Activated naive CD8-positive, alpha-beta T cell treated with anti-CD3 and anti-CD28 coated beads for 36 hours (primary cell): Measurements from ENCODE around the gene SLC25A33. TPM values are rescaled to one million over a fixed set of nuclear protein-coding genes. Genes with fewer than 3 reads are reported as not detected.
"Not testable (repeated sequence)": the region's sequence is repeated elsewhere in the genome, so short reads cannot be mapped to it uniquely, and the experiment has no call there.

Experiments
- DNase-seq: peaks from one replicate; pipeline ENCODE4 v3.0.0; 2021
- H3K27ac Mint-ChIP-seq: one replicate; pipeline ENCODE4 v1.8.0; 2022; ENCODE audit warnings: mild to moderate bottlenecking, moderate library complexity, mixed read lengths
- H3K27me3 Mint-ChIP-seq: one replicate; pipeline ENCODE4 v1.8.0; 2022; ENCODE audit warnings: mild to moderate bottlenecking, mixed read lengths
- H3K36me3 Mint-ChIP-seq: one replicate; pipeline ENCODE4 v1.8.0; 2021; ENCODE audit warnings: mild to moderate bottlenecking, mixed read lengths
- H3K4me1 Mint-ChIP-seq: one replicate; pipeline ENCODE4 v1.8.0; 2021; ENCODE audit warnings: mixed read lengths
- H3K4me3 Mint-ChIP-seq: one replicate; pipeline ENCODE4 v1.8.0; 2022; ENCODE audit warnings: mild to moderate bottlenecking, moderate library complexity, mixed read lengths
- H3K9me3 Mint-ChIP-seq: one replicate; pipeline ENCODE4 v1.8.0; 2022; ENCODE audit warnings: mixed read lengths
- total RNA-seq, 2 experiments: library from RNA; stranded (reverse); gene quantifications; one replicate each; pipeline ENCODE4 v1.2.3, GENCODE V29; 2021

SLC25A33 gene, protein sequence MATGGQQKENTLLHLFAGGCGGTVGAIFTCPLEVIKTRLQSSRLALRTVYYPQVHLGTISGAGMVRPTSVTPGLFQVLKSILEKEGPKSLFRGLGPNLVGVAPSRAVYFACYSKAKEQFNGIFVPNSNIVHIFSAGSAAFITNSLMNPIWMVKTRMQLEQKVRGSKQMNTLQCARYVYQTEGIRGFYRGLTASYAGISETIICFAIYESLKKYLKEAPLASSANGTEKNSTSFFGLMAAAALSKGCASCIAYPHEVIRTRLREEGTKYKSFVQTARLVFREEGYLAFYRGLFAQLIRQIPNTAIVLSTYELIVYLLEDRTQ
- 10 to 100 TPM; 11.1 to 13.2 TPM for total RNA-seq

DNA sequence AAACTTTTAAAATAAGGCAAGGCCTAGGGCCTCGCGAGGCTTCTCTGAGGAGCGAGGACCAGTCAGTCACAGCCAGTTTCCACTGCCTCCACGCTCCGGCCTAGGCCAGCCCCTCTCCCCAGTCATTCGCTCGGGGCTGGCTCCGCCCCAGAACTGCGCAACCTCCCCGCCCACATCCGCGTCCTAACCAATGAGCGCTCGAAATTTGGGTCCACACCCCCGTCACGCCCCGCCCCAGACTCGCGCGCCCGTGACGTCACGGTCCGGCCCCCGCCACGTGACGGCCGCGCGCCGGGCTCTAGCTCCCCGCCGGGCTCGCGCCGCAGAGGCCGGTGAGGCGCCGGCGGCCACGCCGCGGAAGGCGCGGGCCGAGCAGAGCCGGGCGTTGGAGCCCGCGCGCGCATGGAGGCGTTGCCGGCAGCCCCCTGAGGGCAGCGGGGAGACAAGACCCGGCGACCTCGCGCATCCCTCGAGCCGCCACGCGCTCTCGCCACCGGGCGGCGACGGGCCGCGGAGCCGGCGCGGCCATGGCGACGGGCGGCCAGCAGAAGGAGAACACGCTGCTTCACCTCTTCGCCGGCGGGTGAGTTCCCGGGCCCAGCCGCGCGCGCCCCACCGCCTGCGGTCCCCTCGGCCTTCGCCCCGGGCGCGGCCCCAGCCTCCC is at the start of gene SLC25A33:
Gene SLC25A33 (plus strand): TSS at position 301 of the 664 bp plus-strand sequence. CDS start 227 bp downstream, at position 528.
- Mint-ChIP-seq H3K4me3 (peak within 1 kb of the TSS; percentile 93), H3K27me3 (no peaks in the 10 kb centered on the region), H3K9me3 (no peaks in the 10 kb centered on the region), H3K27ac (peak within 1 kb of the TSS; percentile 83), H3K36me3 (peaks cover 15% of the 10 kb centered on the region), H3K4me1 (peaks cover 29% of the 10 kb centered on the region)
- DNase-seq, result peak; percentile 98

DNA sequence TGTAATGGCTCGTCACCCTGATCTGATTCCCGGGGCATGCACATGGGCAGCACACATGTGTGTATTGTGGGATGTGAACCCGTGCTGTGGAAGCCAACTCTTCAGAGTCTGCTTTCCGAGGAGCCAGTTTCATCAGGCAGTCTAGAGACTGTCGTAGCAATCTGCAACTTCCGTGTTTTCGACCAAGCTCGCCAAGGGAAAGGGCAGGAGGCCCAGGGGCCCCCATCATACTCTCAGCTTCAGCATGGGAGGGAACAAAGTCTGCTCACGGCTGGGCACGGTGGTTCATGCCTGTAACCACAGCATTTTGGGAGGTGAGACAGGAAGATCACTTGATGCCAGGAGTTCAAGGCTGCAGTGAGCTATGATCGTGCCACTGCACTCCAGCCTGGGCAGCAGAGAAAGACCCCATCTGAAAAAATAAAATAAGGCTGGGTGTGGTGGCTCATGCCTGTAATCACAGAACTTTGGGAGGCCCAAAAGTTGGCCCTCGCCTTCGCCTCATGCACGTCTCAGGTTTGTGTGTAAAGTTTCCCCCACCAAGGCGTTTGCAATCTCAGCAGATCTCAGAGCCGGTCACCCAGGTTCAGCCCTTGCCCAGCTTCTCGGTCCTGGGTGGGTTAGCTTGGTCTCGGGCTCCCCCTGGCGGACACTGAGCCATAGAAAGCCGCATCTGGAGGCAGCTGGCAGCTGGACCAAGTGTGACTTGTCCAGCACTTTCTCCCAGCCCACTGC is 48.5 kb upstream of the SLC25A33 start:
- Mint-ChIP-seq H3K27ac (no peak overlapping the region), H3K27me3 (peaks cover 6% of the 10 kb centered on the region), H3K36me3 (no peaks in the 10 kb centered on the region), H3K4me3 (no peak overlapping the region), H3K4me1 (peaks cover 3% of the 10 kb centered on the region), H3K9me3 (no peaks in the 10 kb centered on the region)
- DNase-seq, result peak; percentile 74

- DNase-seq, result no peak
- Mint-ChIP-seq H3K9me3 (no peaks in the 10 kb centered on the region), H3K4me1 (peaks cover 3% of the 10 kb centered on the region), H3K4me3 (no peak overlapping the region), H3K36me3 (no peaks in the 10 kb centered on the region), H3K27ac (no peak overlapping the region), H3K27me3 (peaks cover 6% of the 10 kb centered on the region)
Observed at GRCh38 chr1:9493326-9493725, 45.9 kb upstream of the SLC25A33 start.

DNA sequence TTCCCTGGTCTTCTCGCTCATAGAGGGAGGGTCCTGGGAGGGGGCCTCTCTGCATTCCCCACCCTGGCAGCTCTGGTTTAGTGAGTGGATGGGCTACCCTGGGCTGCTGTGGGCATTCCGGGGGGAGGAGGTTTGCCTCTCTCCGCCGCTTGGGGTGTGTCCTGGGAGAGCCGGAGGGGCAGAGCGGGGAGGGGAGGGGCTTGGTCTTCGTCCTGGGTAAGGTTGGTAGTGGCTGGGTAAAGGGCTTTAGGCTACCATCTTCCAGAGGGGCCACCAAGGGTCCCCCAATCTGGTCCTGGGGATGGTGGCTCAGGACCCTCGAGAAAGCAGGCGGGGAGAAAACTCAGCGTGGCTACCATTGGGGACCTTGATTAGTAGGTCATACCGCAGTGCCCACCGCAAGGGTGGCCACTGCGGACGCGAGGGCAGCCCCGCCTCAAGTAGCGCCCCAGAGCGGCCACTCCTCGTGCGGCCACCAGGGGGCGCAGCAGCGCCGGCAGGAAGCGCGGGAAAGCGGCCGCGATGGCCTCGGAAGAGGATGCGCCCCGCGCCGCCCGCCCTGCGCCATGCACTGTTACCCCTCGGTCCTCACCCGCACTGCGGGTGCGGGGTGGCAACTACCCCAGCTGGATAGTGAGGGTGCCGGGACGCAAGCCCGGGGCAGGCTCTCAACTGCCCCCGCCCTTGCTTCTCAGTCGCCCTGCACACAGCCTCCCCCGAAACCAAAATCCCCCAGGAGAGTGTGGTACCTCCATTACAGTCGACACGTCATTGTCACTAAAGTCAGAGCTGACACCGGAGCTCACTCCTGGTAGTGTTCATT is 44.1 kb upstream of the SLC25A33 start:
- H3K27me3 Mint-ChIP-seq, result peaks cover 6% of the 10 kb centered on the region
- peaks cover 3% of the 10 kb centered on the region for H3K4me1 Mint-ChIP-seq
- H3K27ac Mint-ChIP-seq, result no peak overlapping the region

GRCh38 chr1:9495854-9496374 is 43.4 kb upstream of the SLC25A33 start:
- Mint-ChIP-seq H3K4me3 (no peak overlapping the region), H3K9me3 (no peaks in the 10 kb centered on the region), H3K27me3 (peaks cover 6% of the 10 kb centered on the region), H3K36me3 (no peaks in the 10 kb centered on the region), H3K4me1 (peaks cover 3% of the 10 kb centered on the region), H3K27ac (no peak overlapping the region)
- no peak for DNase-seq

More for the DNA sequence above, 44.1 kb upstream of the SLC25A33 start:
- H3K4me3 Mint-ChIP-seq, result peak overlapping the region; percentile 67
- H3K9me3 Mint-ChIP-seq, result no peaks in the 10 kb centered on the region
- peak; percentile 77 for DNase-seq
- no peaks in the 10 kb centered on the region for H3K36me3 Mint-ChIP-seq

DNA sequence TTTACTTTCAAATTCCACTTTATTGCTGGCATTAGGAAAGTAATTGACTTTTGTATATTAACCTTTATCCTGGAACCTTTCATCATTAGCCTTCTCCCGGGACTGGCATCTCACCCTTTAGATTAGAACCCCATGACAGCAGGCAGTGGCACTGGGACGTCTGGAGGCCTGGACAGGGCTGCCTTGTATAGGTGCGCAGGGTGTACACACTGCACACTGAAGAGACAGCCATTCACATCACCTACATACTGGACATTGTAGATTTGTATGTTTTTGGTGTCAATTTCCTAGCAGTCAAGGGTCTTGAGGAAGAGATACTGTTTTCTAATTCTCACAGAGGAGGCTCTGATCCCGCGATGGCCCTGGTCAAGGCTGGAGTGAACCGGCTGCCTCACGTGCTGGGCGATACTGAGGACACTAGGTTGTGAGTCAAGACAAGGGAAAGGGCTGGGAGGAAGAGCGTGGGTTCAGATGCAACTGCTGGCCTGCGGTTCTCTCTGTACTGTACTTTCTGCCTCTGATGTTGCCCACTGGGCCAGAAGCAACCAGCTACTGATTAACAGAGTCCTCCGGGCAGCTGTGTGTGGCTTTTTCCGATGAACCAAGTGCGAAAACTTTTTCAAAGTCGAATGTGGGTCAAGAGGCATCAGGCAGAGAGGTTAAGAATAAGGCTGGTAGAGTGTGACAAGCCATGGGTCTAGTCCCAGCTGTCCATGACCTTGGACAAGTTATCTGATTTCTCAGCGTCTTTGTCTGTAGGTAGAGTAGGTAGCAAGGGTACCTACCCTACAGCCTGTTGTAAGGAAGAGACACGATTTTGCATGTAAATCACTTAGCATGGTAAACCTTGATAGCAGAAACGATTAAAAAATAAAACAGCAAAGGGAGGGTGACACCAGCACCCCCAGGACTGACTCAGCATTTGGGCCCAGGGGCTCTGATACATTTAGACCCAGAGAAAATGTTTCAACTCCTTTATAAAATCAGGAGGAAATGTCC is 38.2 kb upstream of the SLC25A33 start:
- Mint-ChIP-seq H3K4me3 (no peak overlapping the region), H3K36me3 (no peaks in the 10 kb centered on the region), H3K9me3 (no peaks in the 10 kb centered on the region), H3K4me1 (no peaks in the 10 kb centered on the region), H3K27me3 (peaks cover 4% of the 10 kb centered on the region), H3K27ac (no peak overlapping the region)
- DNase-seq, result no peak

- Mint-ChIP-seq H3K27ac (no peak overlapping the region), H3K9me3 (no peaks in the 10 kb centered on the region), H3K4me1 (no peaks in the 10 kb centered on the region), H3K36me3 (no peaks in the 10 kb centered on the region), H3K27me3 (peaks cover 4% of the 10 kb centered on the region), H3K4me3 (no peak overlapping the region)
- no peak for DNase-seq
Observed at GRCh38 chr1:9503001-9503675, 36.1 kb upstream of the SLC25A33 start.

DNA sequence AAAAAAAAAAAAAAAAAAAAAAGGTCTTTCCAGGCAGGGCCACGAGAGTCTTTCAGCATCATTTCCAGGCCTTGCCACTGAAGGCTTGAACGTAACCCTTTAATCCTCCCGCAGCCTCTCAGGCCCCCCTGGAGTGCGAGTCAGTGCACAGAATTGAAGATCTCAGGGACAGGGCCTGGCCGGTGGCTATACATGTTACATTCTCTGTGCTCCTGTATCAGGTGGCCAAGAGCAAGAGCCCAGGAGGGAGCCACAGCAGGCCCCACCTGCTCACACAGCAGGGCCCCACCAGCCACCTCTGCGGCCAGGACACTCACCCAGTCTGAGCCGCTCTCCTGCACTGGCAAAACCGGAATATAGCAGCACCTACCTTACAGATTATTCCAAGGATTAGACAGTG is 34.1 kb upstream of the SLC25A33 start:
- Mint-ChIP-seq H3K36me3 (no peaks in the 10 kb centered on the region), H3K4me3 (no peak overlapping the region), H3K27me3 (peaks cover 4% of the 10 kb centered on the region), H3K9me3 (no peaks in the 10 kb centered on the region), H3K27ac (no peak overlapping the region), H3K4me1 (no peaks in the 10 kb centered on the region)
- DNase-seq, result no peak

- Mint-ChIP-seq H3K27ac (no peak overlapping the region), H3K27me3 (peaks cover 4% of the 10 kb centered on the region), H3K9me3 (no peaks in the 10 kb centered on the region), H3K4me1 (no peaks in the 10 kb centered on the region), H3K36me3 (no peaks in the 10 kb centered on the region), H3K4me3 (no peak overlapping the region)
- DNase-seq, result no peak
Observed at GRCh38 chr1:9506901-9507300, 32.4 kb upstream of the SLC25A33 start.

- Mint-ChIP-seq H3K4me1 (no peaks in the 10 kb centered on the region), H3K27ac (no peak overlapping the region), H3K36me3 (no peaks in the 10 kb centered on the region), H3K4me3 (no peak overlapping the region), H3K27me3 (no peaks in the 10 kb centered on the region), H3K9me3 (no peaks in the 10 kb centered on the region)
- no peak for DNase-seq
Observed at GRCh38 chr1:9510130-9510529, 29.1 kb upstream of the SLC25A33 start.

DNA sequence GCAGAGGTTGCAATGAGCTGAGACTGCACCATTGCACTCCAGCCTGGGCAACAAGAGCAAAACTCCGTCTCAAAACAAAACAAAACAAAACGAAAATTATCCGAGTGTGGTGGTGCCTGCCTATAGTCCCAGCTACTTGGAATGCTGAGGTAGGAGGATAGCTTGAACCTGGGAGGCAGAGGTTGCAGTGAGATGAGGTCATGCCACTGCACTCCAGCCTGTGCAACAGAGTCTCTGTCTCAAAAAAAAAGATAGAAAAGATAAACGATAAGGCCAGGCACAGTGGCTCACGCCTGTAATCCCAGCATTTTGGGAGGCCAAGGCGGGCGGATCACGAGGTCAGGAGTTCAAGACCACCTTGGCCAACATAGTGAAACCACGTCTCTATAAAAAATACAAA is 23.7 kb upstream of the SLC25A33 start:
- not testable (repeated sequence) for H3K27me3 Mint-ChIP-seq, H3K4me3 Mint-ChIP-seq, H3K36me3 Mint-ChIP-seq, H3K27ac Mint-ChIP-seq, H3K9me3 Mint-ChIP-seq, H3K4me1 Mint-ChIP-seq, DNase-seq

GRCh38 chr1:9518454-9518998 is 20.7 kb upstream of the SLC25A33 start:
- H3K27ac Mint-ChIP-seq, result no peak overlapping the region
- DNase-seq, result no peak
- H3K9me3 Mint-ChIP-seq, result no peaks in the 10 kb centered on the region
- H3K36me3 Mint-ChIP-seq, result no peaks in the 10 kb centered on the region
- no peaks in the 10 kb centered on the region for H3K27me3 Mint-ChIP-seq
- peaks cover 2% of the 10 kb centered on the region for H3K4me1 Mint-ChIP-seq
- no peak overlapping the region for H3K4me3 Mint-ChIP-seq

- H3K4me1 Mint-ChIP-seq, result peaks cover 2% of the 10 kb centered on the region
- no peaks in the 10 kb centered on the region for H3K36me3 Mint-ChIP-seq
- no peak overlapping the region for H3K27ac Mint-ChIP-seq
- no peaks in the 10 kb centered on the region for H3K9me3 Mint-ChIP-seq
- H3K4me3 Mint-ChIP-seq, result no peak overlapping the region
- DNase-seq, result no peak
- H3K27me3 Mint-ChIP-seq, result no peaks in the 10 kb centered on the region
Observed at GRCh38 chr1:9520411-9520810, 18.9 kb upstream of the SLC25A33 start.
